Urothelium cell line (cell line): ENCODE data around the gene ACBD3.

ENCODE experiments used
- DNase-seq: peaks from one replicate; pipeline ENCODE4 v3.0.0; 2011; ENCODE audit warnings: low spot score, mixed read lengths
- FAIRE-seq: peaks from 2 replicates; lab custom pipeline; 2011; peaks lifted over from hg19 to GRCh38; lab: Jason Lieb, UNC

The ACBD3 gene

GRCh38 chr1:226186124-226187018, at the start of gene ACBD3:
ACBD3 (minus strand) TSS chr1:226186741; CDS start chr1:226186675, 66 bp downstream.
- FAIRE-seq (peak; percentile 76), DNase-seq (peak; percentile 94)

GRCh38 chr1:226233806-226234205, 47.3 kb upstream of the ACBD3 start:
- no peak for DNase-seq
- no peak for FAIRE-seq

- FAIRE-seq, result no peak
Observed at GRCh38 chr1:226233293-226233692, 46.8 kb upstream of the ACBD3 start.

GRCh38 chr1:226226601-226227000, 40.1 kb upstream of the ACBD3 start:
- FAIRE-seq, result no peak
- DNase-seq, result no peak

More at GRCh38 chr1:226233293-226233692, 46.8 kb upstream of the ACBD3 start:
- DNase-seq, result no peak

- DNase-seq (no peak), FAIRE-seq (no peak)
Observed at GRCh38 chr1:226223786-226224244, 37.3 kb upstream of the ACBD3 start.

- DNase-seq, result no peak
Observed at GRCh38 chr1:226223157-226223785, 36.7 kb upstream of the ACBD3 start, which contains the start of gene MIXL1. MIXL1 (plus strand) TSS chr1:226223664; CDS start chr1:226223682, 18 bp downstream.

GRCh38 chr1:226222686-226223085, 36.1 kb upstream of the ACBD3 start:
- DNase-seq (no peak), FAIRE-seq (no peak)

More at GRCh38 chr1:226223157-226223785, 36.7 kb upstream of the ACBD3 start, which contains the start of gene MIXL1:
- FAIRE-seq, result no peak

GRCh38 chr1:226220473-226221189, 34.1 kb upstream of the ACBD3 start:
- DNase-seq, result no peak
- FAIRE-seq, result no peak

GRCh38 chr1:226217273-226217672, 30.7 kb upstream of the ACBD3 start:
- no peak for FAIRE-seq
- DNase-seq, result no peak

- DNase-seq (no peak), FAIRE-seq (no peak)
Observed at GRCh38 chr1:226216056-226216455, 29.5 kb upstream of the ACBD3 start.

- no peak for DNase-seq
- FAIRE-seq, result no peak
Observed at GRCh38 chr1:226215239-226215638, 28.7 kb upstream of the ACBD3 start.

- no peak for FAIRE-seq
- DNase-seq, result no peak
Observed at GRCh38 chr1:226212545-226212944, 26.0 kb upstream of the ACBD3 start.

- DNase-seq, result no peak
- FAIRE-seq, result no peak
Observed at GRCh38 chr1:226211181-226211821, 24.8 kb upstream of the ACBD3 start.

GRCh38 chr1:226210571-226211176, 24.1 kb upstream of the ACBD3 start:
- FAIRE-seq (no peak), DNase-seq (no peak)

GRCh38 chr1:226209307-226210059, 22.9 kb upstream of the ACBD3 start:
- no peak for DNase-seq

GRCh38 chr1:226207048-226207447, 20.5 kb upstream of the ACBD3 start:
- DNase-seq (no peak), FAIRE-seq (no peak)

More at GRCh38 chr1:226209307-226210059, 22.9 kb upstream of the ACBD3 start:
- FAIRE-seq, result no peak

- FAIRE-seq (no peak), DNase-seq (no peak)
Observed at GRCh38 chr1:226204198-226204597, 17.7 kb upstream of the ACBD3 start.

GRCh38 chr1:226203655-226204054, 17.1 kb upstream of the ACBD3 start:
- no peak for FAIRE-seq
- no peak for DNase-seq

- FAIRE-seq, result no peak
- DNase-seq, result no peak
Observed at GRCh38 chr1:226203240-226203639, 16.7 kb upstream of the ACBD3 start.
